Caki2 (cell line): Measurements from ENCODE around the gene CRLF1. TPM values are rescaled to one million over a fixed set of nuclear protein-coding genes. Genes with fewer than 3 reads are reported as not detected.

Experiments used
- DNase-seq: peaks from one replicate; pipeline ENCODE4 v3.0.0-alpha.2; 2015; ENCODE audit warnings: low read depth
- in situ Hi-C: cut with HindIII; loops from 2 replicates; pipeline ENCODE4 v1.10.0; 2016; ENCODE audit warnings: low sequenced_read_pairs, low pct_unique_long_range_greater_than_20kb, mixed read lengths
- total RNA-seq: library from RNA; depleted of rRNA; stranded (reverse); fragments of >200 nt; shearing (Covaris generic); gene quantifications from 2 replicates; pipeline ENCODE4 v1.2.3, GENCODE V29; 2014; ENCODE audit warnings: low replicate concordance; rRNA removed

Gene CRLF1
- total RNA-seq, 1 experiment from 2014 or later = 51.0 TPM

- no peak for DNase-seq
- in situ Hi-C loops = no loop called here
Measured at GRCh38 chr19:18580311-18580710, 26.3 kb downstream of the CRLF1 start.

- DNase-seq = no peak
- in situ Hi-C loops = no loop called here
Measured at GRCh38 chr19:18577365-18577914, 29.2 kb downstream of the CRLF1 start.

GRCh38 chr19:18576383-18576782 is 30.2 kb downstream of the CRLF1 start:
- in situ Hi-C loops = no loop called here
- no peak for DNase-seq

GRCh38 chr19:18574691-18575291 is 31.8 kb downstream of the CRLF1 start:
- in situ Hi-C loops = no loop called here

GRCh38 chr19:18571564-18572344 is 34.8 kb downstream of the CRLF1 start, which contains the start of gene UBA52:
Gene UBA52, plus strand, starts transcription at chr19:18571857. Its CDS starts 1,444 bp downstream, at chr19:18573301.
- peak; percentile 98 for DNase-seq
- in situ Hi-C loops = no loop called here

More at GRCh38 chr19:18574691-18575291, 31.8 kb downstream of the CRLF1 start:
- no peak for DNase-seq

- in situ Hi-C loops = no loop called here
- DNase-seq = no peak
Measured at GRCh38 chr19:18568367-18568766, 38.2 kb downstream of the CRLF1 start.

- in situ Hi-C loops = no loop called here
- DNase-seq = no peak
Measured at GRCh38 chr19:18566953-18567352, 39.6 kb downstream of the CRLF1 start.

- no peak for DNase-seq
- in situ Hi-C loops = no loop called here
Measured at GRCh38 chr19:18562086-18562485, 44.5 kb downstream of the CRLF1 start.

- in situ Hi-C loops = no loop called here
Measured at GRCh38 chr19:18559685-18560084, 46.9 kb downstream of the CRLF1 start.

GRCh38 chr19:18558604-18559003 is 48.0 kb downstream of the CRLF1 start:
- in situ Hi-C loops = no loop called here
- DNase-seq = no peak

More at GRCh38 chr19:18559685-18560084, 46.9 kb downstream of the CRLF1 start:
- no peak for DNase-seq

GRCh38 chr19:18558202-18558555 is 48.4 kb downstream of the CRLF1 start:
- in situ Hi-C loops = no loop called here
- DNase-seq = no peak

GRCh38 chr19:18557411-18558201 is 49.0 kb downstream of the CRLF1 start, which contains the start of gene KXD1:
Gene KXD1, plus strand, starts transcription at chr19:18557870. Its CDS starts 4,187 bp downstream, at chr19:18562057.
- peak; percentile 92 for DNase-seq
- in situ Hi-C loops = no loop called here

GRCh38 chr19:18551631-18552030 is 55.0 kb downstream of the CRLF1 start:
- in situ Hi-C loops = no loop called here
- DNase-seq = no peak

GRCh38 chr19:18543814-18544475 is 62.7 kb downstream of the CRLF1 start:
- in situ Hi-C loops = no loop called here
- peak; percentile 66 for DNase-seq

Other genes starting within 250 kb of the CRLF1 start
- 349 and 410 TPM in 2 replicates for gene GDF15, start 220.6 kb downstream of the CRLF1 start, total RNA-seq
- gene LRRC25, start 209.2 kb downstream of the CRLF1 start, total RNA-seq = not detected in 2 replicates
- gene SSBP4, start 187.4 kb downstream of the CRLF1 start, total RNA-seq = 87.5 and 106 TPM in 2 replicates
- gene ISYNA1, start 168.7 kb downstream of the CRLF1 start, total RNA-seq = 118 and 155 TPM in 2 replicates
- 8.4 and 26.0 TPM in 2 replicates for gene ELL, start 84.7 kb downstream of the CRLF1 start, total RNA-seq
- 418 and 487 TPM in 2 replicates for gene FKBP8, start 63.2 kb downstream of the CRLF1 start, total RNA-seq
- gene KXD1, start 48.9 kb downstream of the CRLF1 start, total RNA-seq = 99.2 and 181 TPM in 2 replicates
- gene UBA52, start 34.9 kb downstream of the CRLF1 start, total RNA-seq = 628 and 713 TPM in 2 replicates
- 189 and 207 TPM in 2 replicates for gene REX1BD, start 18.0 kb downstream of the CRLF1 start, total RNA-seq
- 0.14 and 0.90 TPM in 2 replicates for gene TMEM59L, start 6.1 kb upstream of the CRLF1 start, total RNA-seq
- 4.1 and 11.2 TPM in 2 replicates for gene KLHL26, start 30.2 kb upstream of the CRLF1 start, total RNA-seq
- 1.6 and 4.5 TPM in 2 replicates for gene CRTC1, start 76.9 kb upstream of the CRLF1 start, total RNA-seq
- not detected in 2 replicates for gene COMP, start 184.5 kb upstream of the CRLF1 start, total RNA-seq
- 70.9 and 71.8 TPM in 2 replicates for gene UPF1, start 225.2 kb upstream of the CRLF1 start, total RNA-seq